ENCODE results near the gene DLX6. TPM values are rescaled to one million over a fixed set of nuclear protein-coding genes. Genes with fewer than 3 reads are reported as not detected.

DLX6 gene
- total RNA-seq, 1 experiment from 2014 or later: 1.3 TPM

DNA sequence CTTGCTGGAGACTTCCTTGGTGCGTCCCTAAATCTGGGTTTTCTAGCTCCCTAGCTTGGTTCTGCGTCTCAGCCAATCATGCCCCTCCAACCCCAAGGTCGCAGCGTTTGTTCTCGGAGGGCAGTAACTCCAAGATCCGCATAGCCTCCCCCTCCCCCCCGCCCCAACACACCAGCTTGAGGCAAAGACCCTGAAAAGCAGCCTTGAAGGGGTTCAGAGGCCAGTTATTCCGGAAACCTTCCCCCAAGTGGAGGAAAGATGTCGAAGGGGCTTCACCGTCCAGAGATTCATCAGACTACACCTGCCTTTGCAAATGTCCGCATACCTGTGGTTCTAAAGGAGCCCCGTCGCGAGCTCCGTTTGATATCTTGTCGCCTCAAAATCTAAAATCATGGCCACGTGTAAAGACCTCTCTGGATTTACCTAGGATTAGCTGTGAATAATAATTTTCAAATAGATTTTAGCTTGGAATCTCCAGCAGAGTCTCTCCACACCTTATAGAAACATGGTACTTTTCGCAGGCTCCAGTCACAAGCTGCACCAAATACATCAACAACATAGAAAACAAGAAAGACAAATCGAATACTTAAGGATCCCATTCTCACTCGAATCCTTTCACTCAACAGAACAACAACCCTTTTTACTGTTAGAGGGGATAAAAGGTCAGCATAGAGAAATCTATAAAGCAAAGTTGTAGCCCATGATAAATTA, 7.9 kb downstream of the DLX6 start:
- in situ Hi-C loops (cut with HindIII; ENCODE audit: low pct_unique_long_range_greater_than_20kb, low sequenced_read_pairs) (no loop called here), intact Hi-C loops (cut with micrococcal nuclease; ENCODE audit: unreplicated experiment) (no loop called here)
- ATAC-seq (no peak), DNase-seq (ENCODE audit: low read depth, low spot score) (no peak)
- CTCF ChIA-PET: interaction anchor here (0.6 kb wide), 1 partner anchor 193 kb away, joined by 4 read pairs; no protein-coding TSS in a partner anchor
- no peak overlapping the region for H3K4me3 ChIP-seq (ENCODE audit: low read depth in 2 of 2, low read length in 2 of 2)
- no peaks in the 10 kb centered on the region for H3K9me3 ChIP-seq (ENCODE audit: control insufficient read depth, insufficient read depth, low read depth, low read length)
- peaks cover 22% of the 10 kb centered on the region for H3K27me3 ChIP-seq (ENCODE audit: control insufficient read depth, insufficient read depth, low read length)
- POLR2A ChIA-PET: no interaction called here
- BruUV-seq (replicated peaks): no TSS peak
- no peak overlapping the region for H3K27ac ChIP-seq (ENCODE audit: low read length)
- no peaks in the 10 kb centered on the region for H3K36me3 ChIP-seq (ENCODE audit: control insufficient read depth, insufficient read depth, low read length)
- H3K4me1 ChIP-seq (ENCODE audit: control insufficient read depth, insufficient read depth, low read length): peaks cover 8% of the 10 kb centered on the region; the same call in 1 of the 2 replicates
- TF ChIP-seq POLR2AphosphoS5 (IDR thresholded peaks at IDR 0.05; ENCODE audit: low read depth, low read length): no peak
- TF ChIP-seq, protein P1, sequence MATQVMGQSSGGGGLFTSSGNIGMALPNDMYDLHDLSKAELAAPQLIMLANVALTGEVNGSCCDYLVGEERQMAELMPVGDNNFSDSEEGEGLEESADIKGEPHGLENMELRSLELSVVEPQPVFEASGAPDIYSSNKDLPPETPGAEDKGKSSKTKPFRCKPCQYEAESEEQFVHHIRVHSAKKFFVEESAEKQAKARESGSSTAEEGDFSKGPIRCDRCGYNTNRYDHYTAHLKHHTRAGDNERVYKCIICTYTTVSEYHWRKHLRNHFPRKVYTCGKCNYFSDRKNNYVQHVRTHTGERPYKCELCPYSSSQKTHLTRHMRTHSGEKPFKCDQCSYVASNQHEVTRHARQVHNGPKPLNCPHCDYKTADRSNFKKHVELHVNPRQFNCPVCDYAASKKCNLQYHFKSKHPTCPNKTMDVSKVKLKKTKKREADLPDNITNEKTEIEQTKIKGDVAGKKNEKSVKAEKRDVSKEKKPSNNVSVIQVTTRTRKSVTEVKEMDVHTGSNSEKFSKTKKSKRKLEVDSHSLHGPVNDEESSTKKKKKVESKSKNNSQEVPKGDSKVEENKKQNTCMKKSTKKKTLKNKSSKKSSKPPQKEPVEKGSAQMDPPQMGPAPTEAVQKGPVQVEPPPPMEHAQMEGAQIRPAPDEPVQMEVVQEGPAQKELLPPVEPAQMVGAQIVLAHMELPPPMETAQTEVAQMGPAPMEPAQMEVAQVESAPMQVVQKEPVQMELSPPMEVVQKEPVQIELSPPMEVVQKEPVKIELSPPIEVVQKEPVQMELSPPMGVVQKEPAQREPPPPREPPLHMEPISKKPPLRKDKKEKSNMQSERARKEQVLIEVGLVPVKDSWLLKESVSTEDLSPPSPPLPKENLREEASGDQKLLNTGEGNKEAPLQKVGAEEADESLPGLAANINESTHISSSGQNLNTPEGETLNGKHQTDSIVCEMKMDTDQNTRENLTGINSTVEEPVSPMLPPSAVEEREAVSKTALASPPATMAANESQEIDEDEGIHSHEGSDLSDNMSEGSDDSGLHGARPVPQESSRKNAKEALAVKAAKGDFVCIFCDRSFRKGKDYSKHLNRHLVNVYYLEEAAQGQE (IDR thresholded peaks at IDR 0.05; ENCODE audit: insufficient read depth in 1 of 2, low read depth in 2 of 2, low read length in 1 of 2): no peak
- TF ChIP-seq, protein P2, sequence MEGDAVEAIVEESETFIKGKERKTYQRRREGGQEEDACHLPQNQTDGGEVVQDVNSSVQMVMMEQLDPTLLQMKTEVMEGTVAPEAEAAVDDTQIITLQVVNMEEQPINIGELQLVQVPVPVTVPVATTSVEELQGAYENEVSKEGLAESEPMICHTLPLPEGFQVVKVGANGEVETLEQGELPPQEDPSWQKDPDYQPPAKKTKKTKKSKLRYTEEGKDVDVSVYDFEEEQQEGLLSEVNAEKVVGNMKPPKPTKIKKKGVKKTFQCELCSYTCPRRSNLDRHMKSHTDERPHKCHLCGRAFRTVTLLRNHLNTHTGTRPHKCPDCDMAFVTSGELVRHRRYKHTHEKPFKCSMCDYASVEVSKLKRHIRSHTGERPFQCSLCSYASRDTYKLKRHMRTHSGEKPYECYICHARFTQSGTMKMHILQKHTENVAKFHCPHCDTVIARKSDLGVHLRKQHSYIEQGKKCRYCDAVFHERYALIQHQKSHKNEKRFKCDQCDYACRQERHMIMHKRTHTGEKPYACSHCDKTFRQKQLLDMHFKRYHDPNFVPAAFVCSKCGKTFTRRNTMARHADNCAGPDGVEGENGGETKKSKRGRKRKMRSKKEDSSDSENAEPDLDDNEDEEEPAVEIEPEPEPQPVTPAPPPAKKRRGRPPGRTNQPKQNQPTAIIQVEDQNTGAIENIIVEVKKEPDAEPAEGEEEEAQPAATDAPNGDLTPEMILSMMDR (IDR thresholded peaks at IDR 0.05): no peak
- no peak for TF ChIP-seq SIN3A (IDR thresholded peaks at IDR 0.05; ENCODE audit: borderline replicate concordance, insufficient read depth, low read depth, low read length)
- no peak for TF ChIP-seq TCF7L2 (IDR thresholded peaks at IDR 0.05; ENCODE audit: low read depth, low read length)

DNA sequence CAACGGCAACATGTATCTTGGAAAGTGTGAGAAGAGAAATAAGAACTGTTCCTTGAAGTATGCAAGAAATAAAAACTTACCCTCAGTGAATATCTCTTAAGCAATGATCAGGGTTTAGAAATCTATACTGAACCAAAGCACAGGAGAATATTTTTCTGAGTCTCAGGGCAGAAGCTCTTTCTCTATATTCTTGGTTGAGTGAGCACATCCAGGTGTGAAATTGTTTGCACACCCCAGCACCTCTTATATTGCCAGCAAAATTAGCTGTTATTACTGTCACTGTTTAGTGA, 8.4 kb downstream of the DLX6 start:
- CTCF ChIA-PET: interaction anchor here (0.6 kb wide), 1 partner anchor 193 kb away, joined by 4 read pairs; no protein-coding TSS in a partner anchor
- POLR2A ChIA-PET: interaction anchor here (0.6 kb wide), 1 partner anchor 8 kb away, joined by 9 read pairs; no protein-coding TSS in a partner anchor
- H3K4me3 ChIP-seq (ENCODE audit: low read depth in 2 of 2, low read length in 2 of 2): no peak overlapping the region
- no peak overlapping the region for H3K27ac ChIP-seq (ENCODE audit: low read length)
- no peaks in the 10 kb centered on the region for H3K9me3 ChIP-seq (ENCODE audit: control insufficient read depth, insufficient read depth, low read depth, low read length)
- no peak for TF ChIP-seq SIN3A (IDR thresholded peaks at IDR 0.05; ENCODE audit: borderline replicate concordance, insufficient read depth, low read depth, low read length)
- TF ChIP-seq TCF7L2 (IDR thresholded peaks at IDR 0.05; ENCODE audit: low read depth, low read length): no peak
- TF ChIP-seq POLR2AphosphoS5 (IDR thresholded peaks at IDR 0.05; ENCODE audit: low read depth, low read length): no peak
- TF ChIP-seq, protein P2 (IDR thresholded peaks at IDR 0.05): no peak
- TF ChIP-seq, protein P1 (IDR thresholded peaks at IDR 0.05; ENCODE audit: insufficient read depth in 1 of 2, low read depth in 2 of 2, low read length in 1 of 2): no peak
- BruUV-seq (replicated peaks): no TSS peak
- DNase-seq (ENCODE audit: low read depth, low spot score) (no peak), ATAC-seq (no peak)
- intact Hi-C loops (cut with micrococcal nuclease; ENCODE audit: unreplicated experiment) (no loop called here), in situ Hi-C loops (cut with HindIII; ENCODE audit: low pct_unique_long_range_greater_than_20kb, low sequenced_read_pairs) (no loop called here)
- peaks cover 22% of the 10 kb centered on the region for H3K27me3 ChIP-seq (ENCODE audit: control insufficient read depth, insufficient read depth, low read length)
- peaks cover 8% of the 10 kb centered on the region; the same call in 1 of the 2 replicates for H3K4me1 ChIP-seq (ENCODE audit: control insufficient read depth, insufficient read depth, low read length)
- H3K36me3 ChIP-seq (ENCODE audit: control insufficient read depth, insufficient read depth, low read length): no peaks in the 10 kb centered on the region
